ENCODE data around the gene CCDC97.
A peak's percentile ranks its signal among the peaks of the same experiment; 100 is the strongest.

- TF ChIP-seq POLR2AphosphoS5 (IDR thresholded peaks at IDR 0.05) (no peak), EP300 (conservative IDR thresholded peaks at IDR 0.05; ENCODE audit: poor library complexity, severe bottlenecking) (no peak), RAD21 (conservative IDR thresholded peaks at IDR 0.05) (no peak)
- TF ChIP-seq, protein P1, sequence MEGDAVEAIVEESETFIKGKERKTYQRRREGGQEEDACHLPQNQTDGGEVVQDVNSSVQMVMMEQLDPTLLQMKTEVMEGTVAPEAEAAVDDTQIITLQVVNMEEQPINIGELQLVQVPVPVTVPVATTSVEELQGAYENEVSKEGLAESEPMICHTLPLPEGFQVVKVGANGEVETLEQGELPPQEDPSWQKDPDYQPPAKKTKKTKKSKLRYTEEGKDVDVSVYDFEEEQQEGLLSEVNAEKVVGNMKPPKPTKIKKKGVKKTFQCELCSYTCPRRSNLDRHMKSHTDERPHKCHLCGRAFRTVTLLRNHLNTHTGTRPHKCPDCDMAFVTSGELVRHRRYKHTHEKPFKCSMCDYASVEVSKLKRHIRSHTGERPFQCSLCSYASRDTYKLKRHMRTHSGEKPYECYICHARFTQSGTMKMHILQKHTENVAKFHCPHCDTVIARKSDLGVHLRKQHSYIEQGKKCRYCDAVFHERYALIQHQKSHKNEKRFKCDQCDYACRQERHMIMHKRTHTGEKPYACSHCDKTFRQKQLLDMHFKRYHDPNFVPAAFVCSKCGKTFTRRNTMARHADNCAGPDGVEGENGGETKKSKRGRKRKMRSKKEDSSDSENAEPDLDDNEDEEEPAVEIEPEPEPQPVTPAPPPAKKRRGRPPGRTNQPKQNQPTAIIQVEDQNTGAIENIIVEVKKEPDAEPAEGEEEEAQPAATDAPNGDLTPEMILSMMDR (IDR thresholded peaks at IDR 0.05; ENCODE audit: poor library complexity, severe bottlenecking) = peak; percentile 39
Measured at GRCh38 chr19:41321600-41322270, 11.8 kb downstream of the CCDC97 start.

Data from neural cell (in vitro differentiated cells).